Measurements from ENCODE around the gene MAP3K20.
"Not testable (repeated sequence)": the region's sequence is repeated elsewhere in the genome, so short reads cannot be mapped to it uniquely, and the experiment has no call there.

The MAP3K20 gene

DNA sequence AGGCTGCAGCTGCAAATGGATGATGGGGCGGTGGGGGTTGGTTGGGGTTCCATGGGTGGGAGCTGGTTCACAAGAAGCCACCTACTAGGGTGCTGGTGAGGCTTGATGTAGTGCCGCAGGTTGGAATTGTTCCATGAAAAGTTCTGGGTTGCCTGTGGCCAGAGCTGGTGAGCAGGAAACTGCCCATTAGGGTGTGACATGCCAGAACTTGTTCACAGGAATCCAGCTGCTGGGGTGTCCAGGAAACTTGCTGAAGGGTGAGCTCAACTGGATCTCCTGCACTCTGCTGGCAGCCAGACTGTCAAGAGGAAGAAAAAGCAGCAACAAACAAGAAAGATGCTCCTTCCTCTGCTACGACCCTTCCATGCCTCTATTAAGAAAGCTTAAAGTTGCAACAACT is 48.8 kb downstream of the MAP3K20 start:
- no peak for DNase-seq (ENCODE audit: low read depth, low spot score)

DNA sequence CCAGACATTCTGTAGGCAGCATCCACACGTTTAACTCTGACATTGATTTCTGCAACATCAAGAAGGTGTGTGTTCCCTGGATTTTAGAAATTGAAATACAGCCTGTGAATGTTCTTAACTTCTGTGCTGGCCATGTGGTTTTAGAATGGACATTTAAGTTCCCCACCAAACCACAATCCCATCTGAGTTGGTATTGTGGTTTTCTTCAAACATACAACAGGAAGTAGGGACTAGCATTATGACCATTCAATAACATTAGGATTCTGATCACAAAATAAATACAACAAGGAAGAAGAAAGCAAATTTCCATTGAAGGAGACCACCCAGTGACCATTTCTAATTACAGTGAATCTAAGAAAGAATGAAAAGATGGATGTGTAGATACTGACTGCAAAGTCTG is 51.2 kb downstream of the MAP3K20 start:
- no peak for DNase-seq (ENCODE audit: low read depth, low spot score)

DNA sequence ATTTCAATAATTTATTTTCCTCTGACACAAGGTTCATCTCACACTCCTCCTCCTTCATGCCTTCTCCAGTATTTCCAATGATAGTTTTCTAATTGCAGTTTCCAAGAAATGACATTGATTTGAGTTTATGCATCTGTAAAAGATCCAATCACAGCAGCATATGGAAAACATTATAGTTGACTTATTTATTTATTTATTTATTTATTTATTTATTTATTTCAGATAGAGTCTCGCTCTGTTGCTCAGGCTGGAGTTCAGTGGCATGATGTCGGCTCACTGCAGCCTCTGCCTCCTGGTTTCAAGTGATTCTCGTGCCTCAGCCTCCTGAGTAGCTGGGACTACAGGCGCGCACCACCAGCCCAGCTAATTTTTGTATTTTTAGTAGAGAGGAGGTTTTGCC is 52.5 kb downstream of the MAP3K20 start:
- not testable (repeated sequence) for DNase-seq (ENCODE audit: low read depth, low spot score)

DNA sequence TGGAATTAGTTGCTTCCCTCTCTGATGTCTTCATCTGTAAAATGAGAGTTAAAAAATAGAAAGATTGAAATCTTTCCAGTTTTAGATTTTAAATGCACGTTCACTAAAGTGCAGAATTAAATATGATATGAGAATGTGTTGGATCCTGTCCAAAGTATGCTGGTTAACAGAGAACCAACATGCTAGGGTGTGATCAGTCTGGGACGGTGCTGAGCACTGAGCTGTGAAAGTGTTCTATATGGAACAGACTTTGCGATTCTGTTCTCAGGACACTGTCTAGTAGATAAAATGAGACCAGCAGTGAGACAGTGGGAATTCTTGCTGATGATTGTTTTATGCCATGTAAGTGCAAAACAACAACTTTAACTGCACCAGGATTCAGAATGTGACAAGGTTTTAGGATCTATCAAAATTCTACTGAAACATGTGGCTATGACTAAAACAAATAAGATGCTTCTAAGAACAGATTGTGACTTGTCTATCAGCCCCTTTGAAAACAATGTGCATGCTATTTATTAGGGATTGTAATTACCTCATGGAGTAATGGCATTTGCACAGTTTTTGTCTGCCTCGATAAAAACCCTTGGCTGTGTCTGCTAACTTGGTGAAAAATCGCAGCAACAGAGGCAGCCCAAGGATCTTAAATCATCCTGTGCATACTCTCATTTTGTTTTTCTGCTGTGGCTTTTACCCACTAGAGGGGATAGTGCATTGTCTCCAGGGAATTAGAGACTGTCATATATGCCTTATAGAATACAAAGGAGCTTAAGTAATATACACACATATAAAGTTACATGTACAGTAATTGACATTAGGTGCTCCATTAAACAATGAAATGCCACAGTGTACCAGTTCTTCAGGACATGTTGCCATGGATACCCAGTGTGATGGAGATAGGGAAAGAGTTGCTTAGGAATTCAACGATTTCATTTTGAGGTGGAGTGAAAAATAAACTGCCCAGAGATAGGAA is 55.1 kb downstream of the MAP3K20 start:
- DNase-seq (ENCODE audit: low read depth, low spot score), result no peak

DNA sequence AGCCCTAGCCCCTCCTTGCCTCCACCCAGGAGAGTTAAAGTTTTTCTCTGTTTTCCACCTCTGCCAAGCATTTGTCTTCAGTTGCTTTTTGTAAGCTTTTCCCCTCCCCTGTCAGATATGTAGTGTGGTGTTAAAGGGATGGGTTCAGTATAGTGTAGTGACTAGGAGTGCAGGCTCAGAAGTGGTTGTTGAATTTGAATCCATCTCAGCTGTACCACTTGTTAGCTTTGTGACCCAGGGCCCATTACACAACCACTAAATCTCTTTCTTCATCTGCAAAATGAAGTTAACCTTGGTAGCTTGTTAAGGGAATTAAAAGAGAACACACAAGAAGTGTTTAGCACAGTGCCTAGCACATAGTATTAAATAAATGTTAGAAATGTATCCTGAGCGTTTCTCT is 56.9 kb downstream of the MAP3K20 start:
- no peak for DNase-seq (ENCODE audit: low read depth, low spot score)

DNA sequence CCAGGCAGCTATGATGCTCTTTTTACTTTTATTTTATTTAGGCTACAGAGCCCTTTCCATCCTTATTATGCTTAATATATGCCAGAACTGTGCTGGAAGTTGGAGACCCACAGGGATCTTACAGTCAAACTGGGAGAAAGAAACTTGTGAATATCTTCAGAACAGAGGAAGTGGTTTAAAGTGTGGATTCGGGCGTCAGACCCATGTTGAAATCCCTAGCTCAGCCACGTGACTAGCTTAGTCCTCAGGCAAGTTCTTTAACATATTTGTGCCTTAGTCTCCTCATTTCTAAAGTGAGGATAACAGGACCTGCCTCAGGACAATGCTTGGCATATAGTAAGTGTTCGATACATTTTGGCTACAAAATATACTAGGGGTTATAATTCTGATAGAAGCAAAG is 59.1 kb downstream of the MAP3K20 start:
- DNase-seq (ENCODE audit: low read depth, low spot score), result no peak

DNA sequence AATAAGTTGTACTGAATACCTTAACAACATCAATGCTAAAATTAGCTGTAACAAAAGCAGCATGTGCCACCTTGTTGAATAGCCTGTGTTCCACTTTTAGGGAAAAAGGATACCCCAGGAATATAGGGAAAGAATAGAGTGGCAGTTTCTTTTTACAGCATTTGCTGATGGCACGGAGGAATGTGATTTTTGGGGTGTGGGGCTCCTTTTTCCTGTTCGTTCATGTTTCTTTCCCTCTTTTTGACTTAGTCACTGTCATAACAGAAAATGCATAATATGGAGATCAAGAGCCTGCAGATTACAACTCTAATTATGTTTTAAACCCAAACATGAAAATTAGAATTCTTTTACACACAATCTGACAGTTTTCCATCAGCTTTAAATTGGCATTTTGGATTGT is 60.4 kb downstream of the MAP3K20 start:
- no peak for DNase-seq (ENCODE audit: low read depth, low spot score)

DNA sequence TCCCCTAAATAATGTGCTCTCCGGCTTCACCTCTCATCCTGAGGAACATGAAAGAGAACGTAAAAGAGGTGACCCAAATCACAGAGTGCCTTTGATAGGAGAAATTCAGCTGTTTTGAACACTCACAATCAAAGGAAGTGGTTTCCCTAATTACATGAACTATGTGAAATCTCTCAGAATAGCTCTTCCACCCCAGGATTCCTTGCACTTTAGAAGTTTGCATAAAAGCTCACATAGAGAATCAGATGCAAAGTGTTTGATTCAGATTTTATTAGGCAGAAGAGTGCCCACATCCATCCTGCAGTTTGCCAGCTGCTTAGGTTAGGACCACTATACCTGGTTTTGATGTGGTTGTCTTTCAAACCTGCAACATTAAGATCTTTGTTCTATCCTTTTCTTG is 61.0 kb downstream of the MAP3K20 start:
- DNase-seq (ENCODE audit: low read depth, low spot score), result no peak

DNA sequence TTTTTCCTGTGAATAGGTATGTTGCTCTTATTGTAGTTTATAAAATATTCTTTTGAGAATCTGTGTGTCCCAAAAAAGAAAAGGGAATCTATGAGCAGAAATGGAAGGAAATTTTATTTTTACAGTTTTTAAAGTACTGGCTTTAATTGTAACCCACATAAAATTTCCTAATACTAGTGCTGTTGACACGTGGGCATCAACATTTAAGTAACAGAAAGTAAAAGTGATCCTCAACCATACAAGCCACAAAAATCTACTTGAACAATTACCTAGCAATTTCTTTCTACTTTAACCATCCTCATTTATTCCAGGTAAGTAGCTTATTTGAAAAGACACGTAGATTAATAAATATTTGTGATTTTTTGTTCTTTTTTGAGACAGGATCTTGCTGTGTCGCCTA is 62.0 kb downstream of the MAP3K20 start:
- no peak for DNase-seq (ENCODE audit: low read depth, low spot score)

DNA sequence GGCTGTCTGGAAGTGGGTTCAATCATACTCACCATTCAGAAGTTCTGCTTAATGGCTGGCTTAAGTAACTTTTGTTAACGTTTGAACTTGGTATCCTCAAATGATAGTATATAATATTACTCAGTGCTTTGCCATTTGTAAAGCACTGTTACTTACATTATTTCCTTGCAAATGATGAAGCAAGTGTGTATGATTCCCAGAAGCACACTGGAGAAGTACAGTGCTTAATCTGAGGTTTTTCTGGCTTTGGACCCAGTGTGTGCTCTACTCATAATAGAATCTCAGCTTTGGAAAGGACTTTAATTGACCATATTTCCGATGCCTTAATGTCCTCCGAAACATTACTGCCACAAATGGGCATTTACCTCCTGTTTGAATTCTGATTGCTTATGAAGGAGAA is 63.3 kb downstream of the MAP3K20 start:
- DNase-seq (ENCODE audit: low read depth, low spot score), result no peak

DNA sequence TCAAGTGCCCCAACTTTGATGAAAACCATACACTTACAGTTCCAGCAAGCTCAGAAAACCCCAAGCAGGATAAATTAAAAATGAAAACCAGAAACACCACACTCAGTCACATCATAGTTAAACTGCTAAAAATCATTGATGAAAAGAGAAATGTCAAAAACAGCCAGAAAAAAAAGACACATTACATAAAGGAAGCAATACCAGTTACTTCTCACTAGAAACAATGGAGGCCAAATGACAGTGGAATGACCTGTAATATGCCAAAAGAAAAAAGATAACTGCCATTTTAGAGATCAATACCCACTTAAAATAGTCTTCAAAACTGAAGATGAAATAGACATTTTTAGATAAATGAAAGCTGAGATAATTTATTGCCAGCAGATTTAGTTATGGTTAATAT is 66.0 kb downstream of the MAP3K20 start:
- DNase-seq (ENCODE audit: low read depth, low spot score), result no peak

DNA sequence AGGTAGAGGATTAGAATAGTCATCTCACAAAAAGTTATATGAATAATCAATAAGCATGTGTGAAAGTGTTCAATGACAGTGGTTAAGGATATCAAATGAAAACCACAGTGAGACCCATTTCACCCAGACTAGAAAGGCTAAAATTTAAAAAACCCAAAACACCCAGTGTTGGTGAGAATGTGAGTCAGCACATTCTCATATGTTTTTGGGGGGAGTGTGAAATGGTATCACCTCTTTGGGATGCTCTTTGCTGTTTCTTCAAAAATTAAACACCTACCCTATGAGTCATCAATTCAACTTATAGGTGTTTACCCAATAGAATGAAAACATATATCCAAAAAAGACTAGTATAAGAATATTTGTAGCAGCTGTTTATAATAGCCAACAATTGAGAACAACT is 69.8 kb downstream of the MAP3K20 start:
- DNase-seq (ENCODE audit: low read depth, low spot score), result no peak

DNA sequence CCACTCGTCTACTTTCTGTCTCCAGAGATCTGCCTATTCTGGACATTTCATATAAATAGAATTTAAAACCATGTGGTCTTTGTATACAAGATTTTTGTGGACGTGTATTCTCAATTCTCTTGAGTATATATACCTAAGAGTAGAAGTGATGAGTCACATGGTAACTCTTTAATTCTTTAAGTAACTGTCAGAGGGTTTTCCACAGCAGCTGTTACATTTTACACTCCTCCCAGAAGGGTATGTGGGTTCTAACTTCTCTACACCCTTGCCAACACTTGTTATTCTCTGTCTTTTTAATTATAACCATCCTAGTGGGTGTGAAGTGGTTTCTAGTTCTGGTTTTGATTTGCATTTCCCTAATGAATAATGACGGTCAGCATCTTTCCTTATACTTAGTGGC is 70.9 kb downstream of the MAP3K20 start:
- DNase-seq (ENCODE audit: low read depth, low spot score), result no peak

DNA sequence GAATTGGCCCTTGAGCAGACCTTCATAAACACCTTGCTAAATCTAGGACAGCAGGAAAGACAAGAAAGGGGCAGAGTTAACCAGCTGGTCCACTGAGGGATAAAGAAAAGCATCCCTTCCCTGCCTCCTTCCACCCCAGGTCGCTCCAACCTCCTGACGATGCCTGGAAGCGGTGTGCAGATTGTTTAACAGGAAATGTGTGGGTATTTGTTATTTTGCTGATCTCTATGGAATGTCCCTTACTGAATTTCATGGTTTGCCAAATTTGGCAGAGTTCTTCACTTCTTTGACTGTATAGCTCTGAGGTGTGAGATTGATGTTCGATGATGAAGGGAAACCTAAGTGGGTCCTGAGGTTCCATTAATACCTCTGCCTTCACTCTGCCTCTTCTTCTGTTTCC is 72.9 kb downstream of the MAP3K20 start:
- DNase-seq (ENCODE audit: low read depth, low spot score), result no peak

DNA sequence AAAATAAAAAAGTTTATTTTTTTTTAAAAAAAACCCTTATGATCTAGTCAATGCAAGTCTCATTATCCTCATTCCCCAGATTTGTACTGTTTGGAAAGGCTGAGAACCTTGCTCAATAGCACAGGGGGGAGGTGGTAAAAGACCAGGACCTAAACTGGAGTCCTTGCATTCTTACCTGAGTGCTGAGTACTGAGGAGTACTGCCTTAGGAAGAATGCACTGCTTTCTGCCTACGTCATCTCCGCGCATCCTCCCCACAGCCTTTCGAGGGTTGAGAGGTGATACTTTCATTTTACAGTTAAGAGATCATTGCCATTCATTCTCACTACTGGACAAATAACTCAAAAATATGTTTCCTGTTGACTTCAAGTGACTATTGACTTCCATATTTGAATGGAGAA is 73.8 kb downstream of the MAP3K20 start:
- no peak for DNase-seq (ENCODE audit: low read depth, low spot score)

DNA sequence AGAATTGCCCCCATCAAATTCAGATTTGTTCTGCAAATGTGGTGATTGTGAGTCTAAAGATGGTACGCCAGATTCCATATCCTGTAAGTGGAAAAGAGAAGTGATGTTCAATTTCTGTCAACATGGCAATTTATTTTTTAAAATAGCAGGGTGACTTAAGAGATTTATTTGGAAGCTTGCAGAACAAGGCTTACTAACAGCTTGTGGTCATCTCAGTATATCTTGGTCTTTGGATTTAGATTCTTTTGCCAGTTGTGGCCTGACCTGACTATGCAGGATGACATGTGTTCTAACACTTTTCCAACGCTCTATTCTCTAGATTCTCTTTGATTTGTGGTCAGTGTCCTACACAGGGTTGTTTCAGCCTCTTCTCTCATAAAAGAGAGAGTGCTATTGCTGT is 74.4 kb downstream of the MAP3K20 start:
- no peak for DNase-seq (ENCODE audit: low read depth, low spot score)

DNA sequence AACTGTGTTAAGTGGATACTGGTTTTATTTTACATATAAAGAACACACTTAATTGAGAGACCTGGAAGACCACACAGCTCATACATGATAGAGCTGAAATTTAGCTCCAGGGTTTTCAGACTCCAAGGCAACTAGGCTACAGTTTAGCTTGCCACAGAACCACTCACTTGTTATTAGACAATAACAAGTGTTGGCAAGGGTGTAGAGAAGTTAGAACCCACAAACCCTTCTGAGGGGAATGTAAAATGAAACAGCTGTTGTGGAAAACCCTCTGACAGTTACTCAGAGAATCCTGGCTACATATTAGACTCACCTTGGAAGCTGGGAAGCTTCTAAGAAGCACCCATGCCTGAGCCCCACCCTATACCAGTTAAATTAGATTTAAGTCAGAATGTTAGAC is 75.3 kb downstream of the MAP3K20 start:
- no peak for DNase-seq (ENCODE audit: low read depth, low spot score)

DNA sequence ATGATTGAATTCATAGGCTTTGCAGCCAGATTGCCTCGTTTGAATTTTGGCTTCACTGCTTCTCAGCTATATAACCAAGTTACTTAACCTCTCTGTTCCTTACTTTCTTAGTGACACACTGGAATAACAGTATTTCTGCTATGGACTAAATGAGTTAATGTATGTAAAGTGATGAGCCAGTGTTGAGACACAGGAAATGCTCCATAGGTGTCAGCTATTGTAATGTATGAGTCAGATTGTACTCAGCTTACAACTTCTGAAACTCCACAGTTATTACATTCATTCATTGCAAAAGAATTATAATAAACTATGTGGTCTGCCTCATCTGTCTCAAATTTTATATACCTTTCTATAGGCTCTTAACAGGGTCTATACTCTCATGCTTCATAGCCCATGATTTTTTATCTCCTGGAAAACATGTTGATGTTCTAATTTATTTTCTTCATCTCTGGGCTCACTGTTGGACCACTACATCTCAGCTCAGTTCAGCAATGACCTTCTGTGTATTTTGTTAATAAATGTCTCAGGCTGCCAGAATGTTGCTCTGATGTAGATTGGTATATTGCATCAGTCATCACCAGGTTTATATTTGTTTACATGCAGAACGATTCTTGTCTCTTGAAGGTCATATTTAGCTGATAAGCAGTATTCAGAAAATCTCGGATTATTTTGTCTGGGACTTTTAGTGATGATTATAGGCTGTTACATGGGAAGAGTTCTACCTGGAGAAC is 76.2 kb downstream of the MAP3K20 start:
- no peak for DNase-seq (ENCODE audit: low read depth, low spot score)

DNA sequence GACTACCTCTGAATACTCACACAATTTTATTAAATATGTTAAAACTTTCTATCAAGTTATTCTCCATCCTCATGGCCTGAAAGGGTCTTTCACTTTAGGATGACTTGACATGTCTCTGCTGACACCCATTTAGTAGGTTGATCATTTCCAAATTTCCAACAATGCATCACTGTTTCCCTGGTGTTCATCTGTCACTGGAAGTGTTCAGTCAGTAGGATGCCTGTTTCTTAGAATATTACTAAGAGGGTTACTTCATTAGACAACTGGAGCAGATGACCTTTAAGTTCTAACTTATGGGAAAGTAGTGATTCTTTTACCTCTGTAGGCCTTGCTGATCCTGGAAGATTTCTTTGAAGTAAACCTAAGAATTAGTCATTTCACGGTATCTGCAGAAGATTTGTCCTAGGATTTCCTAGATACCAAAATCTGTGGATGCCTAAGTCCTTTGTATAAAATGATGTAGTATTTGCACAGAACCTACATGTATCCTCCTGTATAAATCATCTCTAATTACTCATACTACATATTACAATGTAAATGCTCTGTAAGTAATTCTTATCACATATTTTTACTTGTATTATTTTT is 77.7 kb downstream of the MAP3K20 start:
- DNase-seq (ENCODE audit: low read depth, low spot score), result no peak

DNA sequence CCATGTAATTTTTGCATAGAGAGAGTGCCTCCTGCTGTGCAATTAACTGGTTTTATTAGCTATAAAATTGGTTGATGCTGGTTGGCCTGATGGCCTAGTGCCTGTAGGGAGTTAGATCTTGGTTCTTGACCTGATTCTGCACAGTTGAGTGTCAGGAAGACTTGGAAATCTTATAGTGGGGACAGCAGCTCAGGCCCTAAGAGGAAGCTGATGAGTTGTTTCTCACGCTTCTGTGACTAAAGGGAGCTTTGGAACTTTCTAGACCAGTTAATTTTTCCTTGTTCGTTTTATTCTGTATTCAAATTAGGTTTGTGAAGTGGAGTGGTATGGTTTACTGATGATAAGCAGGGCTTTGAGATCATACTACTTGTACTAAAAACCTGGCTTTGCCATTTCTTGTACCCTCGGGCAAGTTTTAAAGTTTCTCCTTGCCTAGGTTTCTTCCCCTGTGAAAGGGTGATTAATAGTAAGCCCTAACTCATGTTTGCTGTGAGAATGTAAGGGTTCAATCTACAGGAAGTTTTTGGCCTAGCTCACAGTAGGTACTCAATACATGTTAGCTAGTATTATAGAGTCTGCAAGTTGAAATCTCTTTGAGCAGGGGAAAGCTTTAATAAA is 82.1 kb downstream of the MAP3K20 start:
- DNase-seq (ENCODE audit: low read depth, low spot score), result no peak

DNA sequence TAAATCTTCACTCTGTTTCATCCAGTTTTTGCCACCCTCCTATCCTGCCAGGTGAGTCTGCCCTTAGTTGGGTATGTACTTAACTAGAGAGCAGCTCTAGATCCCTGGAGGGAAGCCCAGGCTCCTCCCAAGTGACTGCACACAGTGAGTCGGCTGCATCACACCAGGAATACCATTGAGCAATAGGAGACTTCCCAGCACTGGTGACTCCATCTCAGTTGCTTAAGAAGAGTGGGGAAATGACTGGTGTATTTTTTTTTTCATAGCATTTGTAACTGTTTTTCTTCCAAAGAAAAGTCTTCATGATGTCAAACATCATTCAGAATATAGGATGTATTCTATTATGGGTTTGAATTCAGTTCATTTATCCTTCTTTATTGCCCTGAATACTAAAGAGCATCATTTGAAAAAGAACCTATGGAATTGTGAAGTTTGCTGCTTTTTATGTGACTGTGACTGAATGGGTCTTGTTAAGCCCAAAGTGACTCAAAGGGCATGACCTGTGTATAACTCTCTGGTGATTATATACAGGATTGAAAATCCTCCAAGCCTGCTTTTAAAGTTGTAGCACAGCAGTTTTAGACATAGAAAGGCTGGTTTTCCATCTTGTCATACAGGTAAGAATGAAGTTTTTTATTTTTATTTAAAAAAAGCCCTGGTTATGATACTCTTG is 84.3 kb downstream of the MAP3K20 start:
- peak; percentile 72 for DNase-seq (ENCODE audit: low read depth, low spot score)

DNA sequence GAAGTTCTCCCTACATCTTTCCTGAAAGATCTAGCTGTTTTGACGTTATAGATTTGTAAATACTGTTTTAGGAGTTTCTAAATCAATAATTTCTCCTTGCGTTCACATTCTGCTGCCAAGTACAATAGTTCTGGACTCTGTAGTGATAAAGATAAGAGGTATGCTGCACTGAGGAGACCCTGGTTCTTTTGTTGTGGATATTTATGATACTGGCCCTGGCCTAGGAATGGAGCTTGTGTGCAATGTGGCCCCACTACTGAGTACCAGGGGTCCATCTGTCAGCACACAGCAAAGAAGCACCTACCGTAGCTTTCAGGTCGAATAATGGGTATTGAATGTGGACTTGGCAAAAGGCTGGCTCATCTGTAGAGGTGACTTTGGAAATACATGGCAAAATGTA is 85.0 kb downstream of the MAP3K20 start:
- DNase-seq (ENCODE audit: low read depth, low spot score), result no peak
